CD4-positive, alpha-beta T cell treated with Interleukin-15 for 4 hours (primary cell): ENCODE measurements around the gene LRMDA.
"Not testable (repeated sequence)": the region's sequence is repeated elsewhere in the genome, so short reads cannot be mapped to it uniquely, and the experiment has no call there.

ENCODE experiments used
- DNase-seq: peaks from one replicate; pipeline ENCODE4 v3.0.0-alpha.2; 2020; ENCODE audit warnings: low spot score

Gene LRMDA

GRCh38 chr10:75746356-75746755, 314.9 kb downstream of the LRMDA start:
- DNase-seq: no peak

- DNase-seq: not testable (repeated sequence)
Observed at GRCh38 chr10:75750093-75750875, 318.9 kb downstream of the LRMDA start.

GRCh38 chr10:75751232-75751631, 319.8 kb downstream of the LRMDA start:
- no peak for DNase-seq

DNA sequence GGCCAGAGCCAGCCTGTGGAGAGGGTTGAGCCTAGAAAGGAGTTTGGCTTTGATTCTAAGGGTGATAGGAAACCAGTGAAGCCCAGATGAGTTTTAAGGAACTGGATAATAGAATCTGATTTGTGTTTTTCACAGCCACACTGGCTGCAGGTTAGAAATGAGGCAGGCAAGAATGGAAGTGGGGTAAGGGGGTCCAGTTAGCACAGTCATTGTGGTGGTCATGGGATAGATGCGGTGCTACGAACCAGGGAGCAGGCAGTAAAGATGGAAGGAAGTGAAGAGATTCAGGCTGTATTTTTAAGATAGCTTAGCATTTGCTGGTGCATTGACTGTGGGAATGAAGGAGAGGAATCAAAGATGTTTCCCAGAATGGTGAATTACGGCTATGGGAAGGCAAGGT, 322.2 kb downstream of the LRMDA start:
- DNase-seq: no peak

GRCh38 chr10:75754096-75754831, 322.8 kb downstream of the LRMDA start:
- DNase-seq: no peak

- no peak for DNase-seq
Observed at GRCh38 chr10:75755528-75755927, 324.1 kb downstream of the LRMDA start.

- no peak for DNase-seq
Observed at GRCh38 chr10:75761289-75761688, 329.9 kb downstream of the LRMDA start.

- no peak for DNase-seq
Observed at GRCh38 chr10:75762431-75762802, 331.0 kb downstream of the LRMDA start.

- DNase-seq: no peak
Observed at GRCh38 chr10:75763652-75764051, 332.2 kb downstream of the LRMDA start.

DNA sequence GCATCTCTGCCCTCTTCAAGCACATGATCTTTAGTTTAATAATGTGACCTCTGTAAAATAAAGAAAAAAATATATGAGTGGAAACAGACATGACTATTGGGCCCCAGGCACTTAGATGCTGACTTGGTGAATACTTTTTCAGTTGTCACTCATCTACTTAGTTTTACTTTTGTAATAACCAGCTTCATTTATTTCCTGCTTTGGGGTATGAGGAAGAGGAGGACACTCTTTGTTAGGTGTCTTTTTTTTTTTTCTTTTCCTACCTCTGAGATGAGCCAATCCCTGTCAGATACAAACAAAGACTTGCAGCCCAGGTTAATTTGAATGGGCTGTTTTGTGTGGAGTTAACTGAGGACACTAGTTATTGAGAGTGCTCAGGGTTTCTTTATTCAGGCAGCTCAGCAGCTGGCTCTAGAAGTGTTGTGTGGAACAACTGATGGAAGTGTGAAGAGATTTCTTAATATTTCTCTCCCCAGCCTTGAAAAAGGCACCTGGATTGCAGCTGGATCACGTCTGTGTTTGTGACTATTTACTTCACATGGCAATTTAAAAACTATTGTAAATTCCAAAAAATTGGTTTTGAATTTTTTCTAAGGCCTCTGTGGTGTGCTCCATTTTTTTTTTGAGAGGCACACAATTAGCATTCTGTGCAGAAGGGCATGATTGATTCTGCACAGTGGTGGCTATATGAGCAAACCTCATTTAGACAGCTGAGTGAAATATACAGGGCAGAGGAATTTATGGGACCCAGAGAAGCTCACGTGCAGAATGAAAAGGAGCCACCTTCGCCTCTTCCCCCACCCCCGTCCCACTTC, 333.8 kb downstream of the LRMDA start:
- DNase-seq: no peak

GRCh38 chr10:75765789-75766096, 334.3 kb downstream of the LRMDA start:
- DNase-seq: no peak

GRCh38 chr10:75766106-75766505, 334.7 kb downstream of the LRMDA start:
- no peak for DNase-seq

DNA sequence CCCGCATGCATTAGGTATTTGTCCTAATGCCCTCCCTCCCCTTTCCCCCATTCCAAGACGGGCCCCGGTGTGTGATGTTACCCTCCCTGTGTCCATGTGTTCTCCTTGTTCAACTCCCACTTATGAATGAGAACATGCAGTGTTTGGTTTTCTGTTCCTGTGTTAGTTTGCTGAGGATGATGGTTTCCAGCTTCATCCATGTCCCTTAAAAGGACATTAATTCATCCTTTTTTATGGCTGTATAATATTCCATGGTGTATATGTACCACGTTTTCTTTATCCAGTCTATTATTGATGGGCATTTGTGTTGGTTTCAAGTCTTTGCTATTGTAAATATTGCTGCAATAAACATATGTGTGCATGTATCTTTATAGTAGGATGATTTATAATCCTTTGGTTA, 335.3 kb downstream of the LRMDA start:
- DNase-seq: not testable (repeated sequence)

GRCh38 chr10:75770626-75771081, 339.2 kb downstream of the LRMDA start:
- DNase-seq: no peak

DNA sequence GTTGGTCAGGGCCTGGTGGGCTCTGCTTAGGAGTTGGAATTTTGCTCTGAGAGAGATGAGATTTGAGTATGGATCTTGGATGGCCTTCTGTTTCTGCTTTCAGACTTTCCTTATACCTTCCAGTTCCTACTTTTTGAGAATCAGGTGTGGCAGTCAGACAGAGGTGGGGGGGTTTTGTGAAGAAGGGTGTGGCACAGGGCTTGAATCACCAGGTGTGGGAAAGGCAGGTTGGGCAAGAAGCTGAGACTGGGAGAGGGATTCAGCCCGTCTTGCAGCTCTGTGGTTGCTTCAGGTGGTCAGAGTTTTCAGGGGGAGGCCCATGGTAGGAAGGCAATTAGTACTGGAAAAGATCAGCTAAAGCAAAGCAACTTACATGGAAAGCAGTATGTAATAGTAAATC, 340.2 kb downstream of the LRMDA start:
- DNase-seq: no peak

GRCh38 chr10:75772153-75772887, 340.9 kb downstream of the LRMDA start:
- peak; percentile 16 for DNase-seq

- DNase-seq: no peak
Observed at GRCh38 chr10:75773231-75773780, 341.9 kb downstream of the LRMDA start.

- DNase-seq: no peak
Observed at GRCh38 chr10:75773813-75774782, 342.7 kb downstream of the LRMDA start.

DNA sequence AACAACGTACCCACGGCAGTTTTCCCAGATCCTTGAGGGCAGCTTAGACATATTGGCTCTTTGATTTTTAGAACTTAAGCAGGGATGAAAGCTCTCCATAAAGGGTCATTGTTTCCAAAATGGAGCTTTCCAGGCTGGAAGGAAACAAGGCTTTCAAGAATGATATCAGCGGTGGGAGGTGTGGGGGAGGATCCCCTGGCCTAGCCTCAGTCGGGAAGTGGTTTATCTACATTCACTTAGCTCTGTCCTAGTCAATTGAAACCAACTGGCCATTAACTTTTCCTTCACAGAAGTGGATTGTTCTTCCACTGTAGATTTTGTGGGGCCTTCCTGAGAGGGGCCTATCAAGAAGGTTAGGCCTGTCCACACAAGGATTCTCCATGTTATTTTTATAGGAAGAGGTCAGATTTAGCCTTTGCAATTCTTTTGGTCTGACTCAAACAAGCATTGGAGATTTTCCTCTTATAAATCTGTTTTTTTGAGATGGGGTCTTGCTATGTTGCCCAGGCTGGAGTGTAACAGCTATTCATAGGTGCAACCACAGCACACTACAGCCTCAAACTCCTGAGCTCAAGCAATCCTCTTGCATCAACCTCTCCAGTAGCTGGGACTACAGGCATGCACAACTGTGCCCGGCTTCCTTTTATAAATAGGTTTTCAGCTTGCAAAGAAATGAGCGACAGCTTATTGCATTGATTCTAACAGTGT, 343.5 kb downstream of the LRMDA start:
- DNase-seq: no peak
